MM.1S (cell line): ENCODE data around the gene EZH1.

ENCODE experiments used
- DNase-seq: peaks from one replicate; pipeline ENCODE4 v3.0.0-alpha.2; 2015
- H2AFZ ChIP-seq: fragments of 300-600 bp; sonication (generic); 2 replicates; pipeline ENCODE4 v1.6.0; 2016; ENCODE audit warnings: antibody characterized with exemption, low read length
- H3F3A ChIP-seq: fragments of 300-600 bp; sonication (generic); 2 replicates; pipeline ENCODE4 v1.6.1; 2016; ENCODE audit warnings: mild to moderate bottlenecking, antibody characterized with exemption, low read length, moderate library complexity, mixed read lengths; ENCODE audit not compliant: insufficient read depth
- H3K27ac ChIP-seq: fragments of 300-600 bp; sonication (generic); 2 replicates; pipeline ENCODE4 v1.5.1; 2016; ENCODE audit warnings: mild to moderate bottlenecking, low read length
- H3K27me3 ChIP-seq: fragments of 300-600 bp; sonication (generic); replicated peaks from 2 replicates; pipeline ENCODE4 v1.6.0; 2016; ENCODE audit warnings: low read length; ENCODE audit not compliant: insufficient read depth
- H3K36me3 ChIP-seq: fragments of 300-600 bp; sonication (generic); replicated peaks from 2 replicates; pipeline ENCODE4 v1.6.1; 2016; ENCODE audit warnings: mild to moderate bottlenecking, low read length, mixed read lengths; ENCODE audit not compliant: insufficient read depth
- H3K4me1 ChIP-seq: fragments of 300-600 bp; sonication (generic); 2 replicates; pipeline ENCODE4 v1.6.1; 2016; ENCODE audit warnings: low read length, mixed read lengths
- H3K4me2 ChIP-seq: fragments of 300-600 bp; sonication (generic); 2 replicates; pipeline ENCODE4 v1.6.0; 2016; ENCODE audit warnings: low read depth, low read length
- H3K4me3 ChIP-seq: fragments of 300-600 bp; sonication (generic); 2 replicates; pipeline ENCODE4 v1.5.1; 2016; ENCODE audit warnings: low read length, mixed read lengths
- H3K79me2 ChIP-seq: fragments of 300-600 bp; sonication (generic); 2 replicates; pipeline ENCODE4 v1.6.1; 2016; ENCODE audit warnings: mixed run types, low read length, mixed read lengths
- H3K9ac ChIP-seq: fragments of 300-600 bp; sonication (generic); 2 replicates; pipeline ENCODE4 v1.6.1; 2016; ENCODE audit warnings: low read length, mixed read lengths
- H3K9me2 ChIP-seq: fragments of 300-600 bp; sonication (generic); replicated peaks from 2 replicates; pipeline ENCODE4 v1.6.1; 2016; ENCODE audit warnings: mild to moderate bottlenecking, low read length, mixed read lengths; ENCODE audit not compliant: insufficient read depth
- H3K9me3 ChIP-seq: fragments of 300-600 bp; sonication (generic); replicated peaks from 2 replicates; pipeline ENCODE4 v1.6.1; 2016; ENCODE audit warnings: mild to moderate bottlenecking, low read length, mixed read lengths; ENCODE audit not compliant: insufficient read depth
- H4K20me1 ChIP-seq: fragments of 300-600 bp; sonication (generic); 2 replicates; pipeline ENCODE4 v1.6.1; 2016; ENCODE audit warnings: mild to moderate bottlenecking, low read length, moderate library complexity, mixed read lengths; ENCODE audit not compliant: insufficient read depth
- EZH2 ChIP-seq: fragments of 300-600 bp; sonication (generic); optimal IDR thresholded peaks from 2 replicates; pipeline ENCODE3; 2017; ENCODE audit warnings: low read depth, mild to moderate bottlenecking, antibody characterized with exemption, low read length, mixed read lengths
- EZH2phosphoT487 ChIP-seq: fragments of 300-600 bp; sonication (generic); IDR thresholded peaks from 2 replicates; pipeline ENCODE4 v1.6.1; 2018; ENCODE audit warnings: antibody characterized with exemption, low read length
- TF ChIP-seq, protein P1 (sequence below): fragments of 300-600 bp; sonication (generic); IDR thresholded peaks from 2 replicates; pipeline ENCODE4 v1.5.1; 2016; ENCODE audit warnings: antibody characterized with exemption, low read length, mixed read lengths

EZH1 gene

DNA sequence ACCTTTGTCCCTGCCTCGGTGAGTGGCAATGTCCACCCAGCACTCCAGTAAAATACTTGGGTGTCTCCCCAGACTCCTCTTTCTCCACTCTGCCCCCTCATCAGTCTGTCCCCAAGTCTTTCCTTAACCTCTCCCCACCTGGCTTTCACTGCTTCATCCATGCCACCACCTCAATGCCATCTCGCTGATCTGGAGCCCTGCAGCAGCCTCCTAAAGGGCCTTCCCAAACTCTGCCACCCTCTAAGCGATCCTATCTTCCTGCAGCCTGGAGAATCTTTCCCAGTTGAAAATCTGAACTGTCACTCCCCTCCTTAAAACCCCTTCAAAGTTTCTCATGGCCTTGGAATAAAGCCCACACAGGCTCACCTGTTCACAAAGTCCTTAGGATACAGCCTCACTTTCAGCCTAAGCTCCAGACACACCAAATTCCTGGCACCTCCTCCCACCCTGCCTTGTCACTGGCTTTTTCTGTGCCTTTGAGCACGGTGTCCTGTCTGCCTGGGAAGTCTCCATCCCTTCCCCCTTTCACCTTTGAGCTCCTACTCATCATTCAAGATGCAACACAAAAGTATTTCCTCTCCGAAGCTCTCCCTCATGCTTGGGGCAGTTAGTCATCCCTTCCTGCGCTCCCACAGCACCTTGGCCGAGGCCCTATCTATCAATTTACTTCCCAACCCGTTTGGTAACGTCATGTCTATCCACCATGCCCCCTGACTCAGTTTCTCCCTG, 38.4 kb upstream of the EZH1 start:
- no peak for DNase-seq
- no peaks in the 10 kb centered on the region for H3K79me2 ChIP-seq
- TF ChIP-seq, protein P1, sequence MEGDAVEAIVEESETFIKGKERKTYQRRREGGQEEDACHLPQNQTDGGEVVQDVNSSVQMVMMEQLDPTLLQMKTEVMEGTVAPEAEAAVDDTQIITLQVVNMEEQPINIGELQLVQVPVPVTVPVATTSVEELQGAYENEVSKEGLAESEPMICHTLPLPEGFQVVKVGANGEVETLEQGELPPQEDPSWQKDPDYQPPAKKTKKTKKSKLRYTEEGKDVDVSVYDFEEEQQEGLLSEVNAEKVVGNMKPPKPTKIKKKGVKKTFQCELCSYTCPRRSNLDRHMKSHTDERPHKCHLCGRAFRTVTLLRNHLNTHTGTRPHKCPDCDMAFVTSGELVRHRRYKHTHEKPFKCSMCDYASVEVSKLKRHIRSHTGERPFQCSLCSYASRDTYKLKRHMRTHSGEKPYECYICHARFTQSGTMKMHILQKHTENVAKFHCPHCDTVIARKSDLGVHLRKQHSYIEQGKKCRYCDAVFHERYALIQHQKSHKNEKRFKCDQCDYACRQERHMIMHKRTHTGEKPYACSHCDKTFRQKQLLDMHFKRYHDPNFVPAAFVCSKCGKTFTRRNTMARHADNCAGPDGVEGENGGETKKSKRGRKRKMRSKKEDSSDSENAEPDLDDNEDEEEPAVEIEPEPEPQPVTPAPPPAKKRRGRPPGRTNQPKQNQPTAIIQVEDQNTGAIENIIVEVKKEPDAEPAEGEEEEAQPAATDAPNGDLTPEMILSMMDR, result no peak
- TF ChIP-seq EZH2phosphoT487 (no peak), EZH2 (no peak)
- H2AFZ ChIP-seq, result no peak overlapping the region
- no peak overlapping the region for H3K27ac ChIP-seq
- no peaks in the 10 kb centered on the region for H3K9me3 ChIP-seq
- no peaks in the 10 kb centered on the region for H3K9me2 ChIP-seq
- no peaks in the 10 kb centered on the region for H4K20me1 ChIP-seq
- H3F3A ChIP-seq, result no peaks in the 10 kb centered on the region
- H3K4me2 ChIP-seq, result no peak overlapping the region
- no peaks in the 10 kb centered on the region for H3K4me1 ChIP-seq
- no peaks in the 10 kb centered on the region for H3K36me3 ChIP-seq
- H3K9ac ChIP-seq, result no peak overlapping the region
- H3K4me3 ChIP-seq, result no peak overlapping the region
- H3K27me3 ChIP-seq, result peaks cover 76% of the 10 kb centered on the region

DNA sequence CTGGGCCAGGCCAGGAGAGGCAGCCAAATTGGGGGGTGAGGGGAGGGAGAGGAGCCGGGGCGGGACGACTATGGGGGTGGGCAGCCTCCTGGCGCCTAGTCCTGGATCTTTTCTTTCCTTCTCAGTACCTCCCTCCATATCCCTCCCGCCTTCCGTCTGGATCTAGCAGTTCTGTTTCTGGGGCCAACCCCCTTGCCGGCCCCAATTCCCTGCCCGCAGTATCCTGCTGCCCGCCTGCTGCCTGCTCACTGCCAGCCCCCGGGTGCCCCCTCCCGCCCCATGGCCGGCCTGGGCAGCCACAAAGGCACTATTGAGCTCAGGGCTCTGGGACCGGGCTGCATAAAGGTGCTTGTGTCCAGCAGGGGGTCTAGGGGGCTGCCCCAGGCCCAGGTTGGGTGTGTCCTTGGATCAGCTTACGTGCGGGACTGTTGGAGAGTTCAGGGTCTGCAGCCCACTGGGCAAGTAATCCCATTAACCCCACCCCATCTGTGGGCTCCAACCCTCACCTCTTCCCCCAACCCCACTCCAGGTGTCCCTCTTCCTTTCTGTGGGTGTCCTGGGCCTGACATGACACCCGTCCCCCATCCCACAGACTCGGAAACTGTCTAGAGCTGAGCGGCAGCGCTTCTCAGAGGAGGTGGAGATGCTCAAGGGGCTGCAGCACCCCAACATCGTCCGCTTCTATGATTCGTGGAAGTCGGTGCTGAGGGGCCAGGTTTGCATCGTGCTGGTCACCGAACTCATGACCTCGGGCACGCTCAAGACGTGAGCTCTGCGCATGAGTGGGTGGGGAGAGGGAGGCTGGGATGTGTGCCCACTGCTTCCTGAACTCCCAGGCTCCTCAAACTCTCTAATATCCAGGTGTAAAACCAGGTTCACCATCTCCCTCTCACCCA, 37.6 kb upstream of the EZH1 start:
- no peak for DNase-seq
- Histone ChIP-seq H4K20me1 (no peaks in the 10 kb centered on the region), H3K79me2 (no peaks in the 10 kb centered on the region), H3K27ac (no peak overlapping the region), H3F3A (no peaks in the 10 kb centered on the region), H3K9me2 (no peaks in the 10 kb centered on the region), H3K27me3 (peaks cover 68% of the 10 kb centered on the region), H3K9me3 (no peaks in the 10 kb centered on the region), H2AFZ (no peak overlapping the region), H3K36me3 (no peaks in the 10 kb centered on the region), H3K4me3 (no peak overlapping the region), H3K4me2 (no peak overlapping the region), H3K4me1 (no peaks in the 10 kb centered on the region), H3K9ac (no peak overlapping the region)
- TF ChIP-seq EZH2 (no peak), EZH2phosphoT487 (no peak)

DNA sequence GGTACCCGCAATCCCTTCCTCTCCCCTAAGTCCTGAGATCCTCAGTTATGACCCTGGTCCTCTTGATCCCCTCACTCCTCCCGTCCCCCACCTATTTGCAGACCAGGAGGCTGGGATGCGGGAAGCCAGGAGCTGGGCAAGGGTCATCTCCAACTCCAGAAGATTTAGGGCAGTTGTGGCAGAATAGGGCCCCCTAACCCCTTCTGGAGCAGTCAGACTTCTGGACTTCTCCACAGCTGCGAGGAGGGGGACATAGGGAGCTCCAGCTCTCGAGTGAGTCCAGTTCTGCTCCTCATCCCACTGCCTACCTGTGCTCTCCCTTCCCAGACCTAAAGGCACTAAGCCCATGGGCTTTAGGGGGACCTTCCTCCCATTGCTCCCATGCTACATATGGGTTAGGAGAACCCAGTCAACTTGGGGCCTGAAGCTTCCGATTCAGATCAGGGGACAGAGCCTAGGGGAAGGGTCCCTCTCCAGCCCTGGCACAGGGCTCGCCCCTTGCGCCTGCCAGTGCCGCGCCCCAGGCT, 36.9 kb upstream of the EZH1 start:
- no peak overlapping the region for H3K27ac ChIP-seq
- peaks cover 60% of the 10 kb centered on the region for H3K27me3 ChIP-seq
- no peaks in the 10 kb centered on the region for H4K20me1 ChIP-seq
- H3K9me2 ChIP-seq, result no peaks in the 10 kb centered on the region
- H3K36me3 ChIP-seq, result no peaks in the 10 kb centered on the region
- H3F3A ChIP-seq, result no peaks in the 10 kb centered on the region
- no peaks in the 10 kb centered on the region for H3K9me3 ChIP-seq
- H3K9ac ChIP-seq, result no peak overlapping the region
- H3K4me3 ChIP-seq, result no peak overlapping the region
- TF ChIP-seq EZH2phosphoT487, result no peak
- TF ChIP-seq EZH2, result no peak
- TF ChIP-seq, protein P1, result no peak
- H3K79me2 ChIP-seq, result no peaks in the 10 kb centered on the region
- no peak for DNase-seq
- no peak overlapping the region for H2AFZ ChIP-seq
- no peak overlapping the region for H3K4me2 ChIP-seq
- H3K4me1 ChIP-seq, result no peaks in the 10 kb centered on the region
